HG02642 (cell line): ENCODE results near the gene NBEA.

Experiments used
- ATAC-seq: cut with Tn5 transposase; IDR thresholded peaks from one replicate; pipeline ENCODE4 v1.9.1; 2021; ENCODE audit warnings: mild to moderate bottlenecking; ENCODE audit not compliant: unreplicated experiment, poor library complexity

NBEA gene

DNA sequence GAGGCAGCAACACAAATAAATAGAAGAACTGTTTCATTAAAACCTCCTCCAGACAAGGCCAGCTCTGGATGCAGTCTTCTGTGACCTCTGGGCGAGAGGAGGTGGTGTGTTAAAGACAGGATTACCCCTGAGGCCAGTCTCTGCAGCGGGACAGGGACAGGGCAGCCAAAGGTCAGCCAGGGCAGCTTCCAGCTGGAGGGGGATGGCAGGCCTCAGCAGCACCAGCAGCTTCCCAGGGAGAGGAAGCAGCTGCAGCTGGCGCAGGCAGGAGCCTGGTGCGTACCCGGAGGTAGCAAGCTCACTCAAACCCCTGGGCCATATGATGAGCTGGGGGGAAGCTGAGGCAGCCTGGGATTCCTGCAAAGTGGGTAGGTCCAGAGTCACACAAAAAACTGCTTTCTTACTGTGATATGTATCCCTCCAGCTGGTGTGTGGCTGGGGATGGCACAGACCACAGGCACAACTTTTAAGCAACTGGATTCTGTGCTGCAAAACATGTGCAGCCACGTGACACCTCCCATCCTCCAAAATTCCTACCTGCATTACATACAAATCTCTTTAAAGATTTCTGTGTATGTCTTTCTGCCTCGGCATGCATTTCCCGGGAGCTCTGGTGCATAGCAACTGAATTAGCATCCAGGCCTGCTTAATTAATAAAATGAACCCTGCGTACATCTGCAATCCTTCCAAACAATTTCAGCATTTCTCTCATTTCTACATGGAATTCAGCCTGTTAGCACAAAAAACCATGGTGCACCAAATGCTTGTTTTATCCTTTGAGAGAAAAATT, 772.7 kb downstream of the NBEA start:
- ATAC-seq: no peak

DNA sequence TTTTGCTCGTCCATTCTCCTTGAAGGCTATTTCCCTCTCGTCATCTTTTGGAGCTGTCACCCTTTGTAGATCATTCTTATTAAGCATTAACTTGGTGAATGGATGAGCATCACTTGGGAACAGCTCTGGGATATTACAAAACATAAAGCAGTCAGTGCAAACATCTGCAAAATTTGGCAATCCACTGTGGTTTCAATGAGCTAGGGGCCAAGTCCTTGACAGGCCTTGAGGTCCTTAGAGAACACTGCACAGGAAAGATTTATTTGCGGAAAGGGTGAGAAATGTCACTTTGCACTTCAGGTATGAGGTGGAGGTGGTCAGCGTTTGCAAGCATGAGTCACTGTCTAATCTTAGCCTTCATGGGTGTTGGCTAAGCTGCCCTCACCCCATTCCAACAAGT, 774.1 kb downstream of the NBEA start:
- ATAC-seq: no peak

DNA sequence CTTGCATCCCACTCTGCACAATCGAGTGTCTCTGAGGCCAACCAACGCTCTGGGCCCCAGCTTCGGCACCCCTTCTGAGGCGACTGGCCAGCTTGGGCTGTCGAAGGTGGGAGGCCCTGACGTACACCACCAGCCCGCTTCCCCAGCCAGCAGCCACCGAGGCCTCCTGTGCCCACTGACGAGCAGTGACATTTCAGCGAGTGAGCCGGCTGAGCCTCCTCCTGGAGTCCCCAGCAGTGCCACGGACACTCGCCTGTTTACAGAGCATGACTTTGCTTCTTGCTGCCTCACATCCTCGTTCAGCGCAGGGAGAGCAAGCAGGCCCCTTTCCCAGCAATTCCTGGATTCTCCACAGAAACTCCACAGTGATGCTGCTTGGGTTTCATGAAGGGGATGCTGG, 774.7 kb downstream of the NBEA start:
- no peak for ATAC-seq

DNA sequence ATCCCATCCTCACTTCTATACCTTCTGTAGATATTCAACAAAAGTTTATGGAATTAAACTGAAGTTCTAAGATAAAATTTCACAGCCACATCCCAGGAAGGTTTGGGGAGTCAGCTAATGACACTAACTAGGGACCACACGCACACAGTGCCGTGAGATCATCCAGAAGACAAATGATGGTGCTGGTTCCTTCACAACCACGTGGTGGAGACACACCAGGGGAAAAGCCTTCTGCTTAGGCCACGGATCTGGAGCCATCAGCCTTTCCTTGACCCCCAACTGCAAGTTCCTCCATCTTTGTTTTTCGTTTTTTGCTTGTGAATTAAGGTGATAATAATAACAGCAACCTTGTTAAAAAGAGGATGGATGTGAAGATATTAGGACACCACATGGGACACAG, 776.0 kb downstream of the NBEA start:
- no peak for ATAC-seq

DNA sequence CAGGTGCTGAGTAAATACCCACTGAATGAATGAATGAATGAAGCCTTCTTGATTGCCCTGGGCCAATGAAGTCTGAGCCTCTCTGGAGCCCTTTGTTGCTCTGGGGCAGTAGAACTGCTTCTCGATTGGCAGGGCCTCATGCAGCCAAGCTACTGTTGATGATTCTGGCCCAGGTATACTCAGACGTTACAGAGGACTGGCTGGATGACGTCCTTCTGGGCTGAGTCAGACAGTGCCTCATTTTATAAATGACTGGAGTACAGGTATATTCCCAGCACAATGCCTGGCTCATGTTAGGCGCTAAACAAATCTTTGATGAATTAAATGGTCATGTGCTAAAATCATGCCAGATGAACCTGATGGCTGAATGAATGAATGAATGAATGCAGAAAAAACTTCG, 778.2 kb downstream of the NBEA start:
- no peak for ATAC-seq

DNA sequence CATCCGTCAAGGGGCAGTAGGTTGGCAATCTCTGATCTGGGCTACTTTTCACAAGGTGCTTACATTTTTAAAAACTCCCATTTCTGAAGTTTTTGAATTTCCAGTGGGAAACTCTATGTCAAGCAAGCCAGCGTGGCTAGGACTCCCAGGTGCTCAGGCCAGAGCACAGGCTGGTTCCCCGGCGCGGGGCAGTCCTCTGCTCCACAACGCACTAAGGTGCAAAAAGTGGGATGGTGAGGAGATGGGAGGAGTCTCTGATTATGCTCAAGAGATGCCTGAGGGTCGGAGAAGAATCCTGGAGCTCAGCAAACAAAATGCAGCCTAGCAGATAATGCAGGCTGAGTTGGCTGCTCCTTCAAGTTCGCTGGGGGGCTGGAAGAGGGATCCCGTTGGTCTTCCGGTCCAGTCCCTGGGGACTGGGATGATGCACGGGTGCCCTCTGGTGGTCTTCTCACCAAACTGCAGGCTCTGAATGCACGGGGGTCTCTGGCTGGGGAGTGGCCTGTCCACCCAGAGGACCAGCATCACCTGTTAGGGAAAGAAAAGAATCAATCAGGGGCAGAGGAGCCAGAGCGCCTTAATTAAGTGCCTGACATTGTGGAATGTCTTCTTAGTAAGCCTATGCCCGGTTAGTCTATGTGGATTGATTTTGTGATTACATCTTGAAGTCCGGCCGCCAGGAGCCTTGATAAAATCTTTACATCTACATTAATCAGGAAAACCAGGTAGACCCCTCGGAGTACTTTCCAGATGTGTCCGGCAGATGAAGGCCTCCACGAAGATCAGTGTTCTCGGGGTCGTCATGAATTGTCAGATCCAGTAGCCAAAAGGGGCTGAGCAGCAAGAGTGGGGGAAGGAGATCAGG, 778.9 kb downstream of the NBEA start:
- ATAC-seq: peak; percentile 74
